ENCODE data around the gene SERPINB10. TPM values are rescaled to one million over a fixed set of nuclear protein-coding genes. Genes with fewer than 3 reads are reported as not detected.
A peak's percentile ranks its signal among the peaks of the same experiment; 100 is the strongest.

The SERPINB10 gene
- polyA plus RNA-seq, 1 experiment, result not detected

DNA sequence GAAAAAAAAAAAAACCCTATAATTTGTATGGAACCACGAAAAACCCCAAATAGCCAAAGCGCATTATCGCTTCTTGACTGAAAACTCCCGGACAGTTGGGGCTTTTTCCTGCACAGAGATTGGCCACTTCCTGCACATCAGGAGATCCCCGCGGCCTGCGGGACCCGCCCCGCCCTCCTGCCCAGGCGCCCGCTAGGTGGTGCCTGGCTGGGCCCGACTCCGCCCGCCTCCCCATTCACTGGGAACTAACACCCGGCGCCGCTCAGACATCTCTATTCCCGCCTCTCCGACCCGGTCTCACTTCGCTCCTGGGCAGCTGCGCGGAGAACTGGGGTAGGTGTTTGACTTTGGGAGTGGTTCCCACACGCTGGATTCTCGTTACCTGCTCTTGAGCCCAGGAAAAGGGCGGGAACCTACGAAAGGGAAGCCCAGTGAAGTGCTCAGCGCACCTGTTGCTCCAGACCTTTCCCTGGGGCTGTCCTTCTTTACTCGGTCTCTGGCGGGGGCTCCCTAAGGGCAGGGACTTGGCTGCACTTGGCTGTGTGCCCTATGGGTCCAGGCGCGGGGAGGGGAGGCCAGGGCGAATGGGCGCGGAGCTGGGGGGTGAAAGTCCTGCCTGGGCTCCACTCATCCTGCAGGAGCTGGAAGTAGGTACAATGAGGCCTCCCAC, 41.4 kb downstream of the SERPINB10 start, which contains the start of gene HMSD:
HMSD (plus strand) TSS at position 234 of the 670 bp plus-strand sequence. CDS start 4,155 bp downstream, outside the sequence.
- H3K27ac ChIP-seq (ENCODE audit: low read depth, low read length), result no peak within 1 kb of the TSS
- ChIA-PET CTCF (interaction anchor here (1.0 to 1.2 kb wide), 3 partner anchors 12 to 45 kb away, joined by 5 to 8 read pairs (median 6); no protein-coding TSS in a partner anchor), POLR2A (no interaction called here)
- TF ChIP-seq, protein P1, sequence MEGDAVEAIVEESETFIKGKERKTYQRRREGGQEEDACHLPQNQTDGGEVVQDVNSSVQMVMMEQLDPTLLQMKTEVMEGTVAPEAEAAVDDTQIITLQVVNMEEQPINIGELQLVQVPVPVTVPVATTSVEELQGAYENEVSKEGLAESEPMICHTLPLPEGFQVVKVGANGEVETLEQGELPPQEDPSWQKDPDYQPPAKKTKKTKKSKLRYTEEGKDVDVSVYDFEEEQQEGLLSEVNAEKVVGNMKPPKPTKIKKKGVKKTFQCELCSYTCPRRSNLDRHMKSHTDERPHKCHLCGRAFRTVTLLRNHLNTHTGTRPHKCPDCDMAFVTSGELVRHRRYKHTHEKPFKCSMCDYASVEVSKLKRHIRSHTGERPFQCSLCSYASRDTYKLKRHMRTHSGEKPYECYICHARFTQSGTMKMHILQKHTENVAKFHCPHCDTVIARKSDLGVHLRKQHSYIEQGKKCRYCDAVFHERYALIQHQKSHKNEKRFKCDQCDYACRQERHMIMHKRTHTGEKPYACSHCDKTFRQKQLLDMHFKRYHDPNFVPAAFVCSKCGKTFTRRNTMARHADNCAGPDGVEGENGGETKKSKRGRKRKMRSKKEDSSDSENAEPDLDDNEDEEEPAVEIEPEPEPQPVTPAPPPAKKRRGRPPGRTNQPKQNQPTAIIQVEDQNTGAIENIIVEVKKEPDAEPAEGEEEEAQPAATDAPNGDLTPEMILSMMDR (IDR thresholded peaks at IDR 0.05; ENCODE audit: low read depth, low read length), result peak; percentile 42
- DNase-seq (ENCODE audit: low read depth, low spot score), result no peak
- no peaks in the 10 kb centered on the region for H3K9me3 ChIP-seq (ENCODE audit: control insufficient read depth, insufficient read depth, low read length)
- peak within 1 kb of the TSS; percentile 54 for H3K4me3 ChIP-seq (ENCODE audit: low read depth, low read length)
- H3K27me3 ChIP-seq (ENCODE audit: control insufficient read depth, insufficient read depth, low read length), result no peaks in the 10 kb centered on the region

DNA sequence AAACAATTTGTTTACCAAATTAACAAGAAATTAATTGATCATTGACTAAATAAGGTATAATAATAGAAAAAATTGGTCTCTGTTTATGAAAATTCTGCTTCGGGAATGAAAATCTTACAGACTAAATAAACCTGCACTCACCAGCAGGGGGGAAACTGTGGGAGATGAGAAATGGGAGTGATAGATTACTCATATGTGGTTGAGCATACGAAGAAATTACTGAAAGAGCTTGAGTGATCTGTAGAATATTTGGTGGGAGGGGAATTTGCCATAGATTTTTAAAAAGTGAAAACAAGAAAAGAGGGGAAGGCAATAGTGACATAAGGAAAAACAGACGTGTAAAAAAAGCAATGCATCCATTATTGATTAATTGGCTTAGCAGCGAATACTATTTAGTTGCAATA, 43.5 kb downstream of the SERPINB10 start:
- ChIA-PET POLR2A (no interaction called here), CTCF (interaction anchor here (1.0 to 1.3 kb wide), 2 partner anchors 12 to 43 kb away, joined by 4 to 15 read pairs; no protein-coding TSS in a partner anchor)
- Histone ChIP-seq H3K27ac (ENCODE audit: low read depth, low read length) (no peak overlapping the region), H3K27me3 (ENCODE audit: control insufficient read depth, insufficient read depth, low read length) (no peaks in the 10 kb centered on the region), H3K4me3 (ENCODE audit: low read depth, low read length) (no peak overlapping the region), H3K9me3 (ENCODE audit: control insufficient read depth, insufficient read depth, low read length) (no peaks in the 10 kb centered on the region)
- TF ChIP-seq, protein P1 (IDR thresholded peaks at IDR 0.05; ENCODE audit: low read depth, low read length), result peak; percentile 42
- DNase-seq (ENCODE audit: low read depth, low spot score), result no peak

DNA sequence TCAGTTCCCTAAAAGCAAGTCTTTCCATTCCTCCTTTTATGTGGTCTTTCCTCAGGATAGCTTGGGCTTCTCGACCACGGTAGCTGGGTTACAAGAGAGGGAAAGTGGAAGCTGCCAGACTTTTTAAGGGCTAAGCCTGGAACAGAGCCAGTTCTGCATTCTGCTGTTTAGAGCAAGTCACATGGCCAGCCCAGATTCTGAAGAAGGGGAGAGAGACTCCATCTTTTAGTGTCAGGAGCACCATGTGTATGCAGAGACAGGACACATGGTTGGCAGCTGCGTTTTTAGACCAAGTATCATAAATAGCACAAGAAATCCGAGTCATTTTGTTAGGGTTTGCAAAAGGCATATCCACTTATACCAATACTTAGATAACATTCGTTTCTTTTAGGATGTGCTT, 46.1 kb downstream of the SERPINB10 start:
- no peaks in the 10 kb centered on the region for H3K9me3 ChIP-seq (ENCODE audit: control insufficient read depth, insufficient read depth, low read length)
- no peak overlapping the region for H3K4me3 ChIP-seq (ENCODE audit: low read depth, low read length)
- no peak overlapping the region for H3K27ac ChIP-seq (ENCODE audit: low read depth, low read length)
- TF ChIP-seq, protein P1 (IDR thresholded peaks at IDR 0.05; ENCODE audit: low read depth, low read length), result no peak
- ChIA-PET POLR2A (interaction anchor here (0.8 kb wide), 1 partner anchor 17 kb away, joined by 3 read pairs; no protein-coding TSS in a partner anchor), CTCF (interaction anchor here (0.6 to 4.5 kb wide), 5 partner anchors 10 to 41 kb away, joined by 3 to 58 read pairs (median 5); no protein-coding TSS in a partner anchor)
- H3K27me3 ChIP-seq (ENCODE audit: control insufficient read depth, insufficient read depth, low read length), result no peaks in the 10 kb centered on the region
- no peak for DNase-seq (ENCODE audit: low read depth, low spot score)

DNA sequence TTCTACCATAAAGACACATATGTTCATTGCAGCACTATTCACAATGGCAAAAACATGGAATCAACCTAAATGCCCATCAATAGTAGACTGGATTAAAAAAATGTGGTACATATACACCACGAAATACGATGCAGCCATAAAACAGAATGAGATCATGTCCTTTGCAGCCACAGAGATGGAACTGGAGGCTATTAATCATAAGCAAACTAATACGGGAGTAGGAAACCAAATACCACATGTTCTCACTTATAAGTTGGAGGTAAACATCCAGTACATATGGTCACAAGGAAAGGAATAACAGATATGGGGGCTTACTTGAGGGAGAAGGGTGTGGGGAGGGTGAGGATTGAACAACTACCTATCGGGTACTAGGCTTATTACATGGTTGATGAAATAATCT, 49.0 kb downstream of the SERPINB10 start:
- ChIA-PET POLR2A (no interaction called here), CTCF (no interaction called here)
- no peak overlapping the region for H3K27ac ChIP-seq (ENCODE audit: low read depth, low read length)
- no peak overlapping the region for H3K4me3 ChIP-seq (ENCODE audit: low read depth, low read length)
- H3K27me3 ChIP-seq (ENCODE audit: control insufficient read depth, insufficient read depth, low read length), result no peaks in the 10 kb centered on the region
- no peak for DNase-seq (ENCODE audit: low read depth, low spot score)
- no peaks in the 10 kb centered on the region for H3K9me3 ChIP-seq (ENCODE audit: control insufficient read depth, insufficient read depth, low read length)
- TF ChIP-seq, protein P1 (IDR thresholded peaks at IDR 0.05; ENCODE audit: low read depth, low read length), result no peak

DNA sequence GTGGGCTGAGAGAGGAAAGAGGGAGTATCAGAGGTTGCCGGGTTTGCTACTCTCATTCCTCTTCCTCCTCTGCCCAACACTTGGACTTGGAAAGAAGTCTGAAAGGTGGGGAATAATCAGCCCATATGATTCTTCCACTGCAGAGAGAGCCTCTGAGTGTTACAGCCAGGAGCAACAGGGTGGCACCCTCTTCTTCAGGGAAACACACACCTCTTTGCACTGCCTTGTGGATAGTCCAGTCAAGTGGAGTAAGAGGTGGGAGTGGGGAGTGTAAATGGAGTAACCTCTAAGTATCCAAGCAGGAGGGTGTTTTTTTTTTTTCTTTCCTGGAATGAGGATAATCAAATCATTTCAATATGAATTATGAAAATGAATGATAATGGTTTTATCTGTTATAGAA, 53.1 kb downstream of the SERPINB10 start:
- Histone ChIP-seq H3K27ac (ENCODE audit: low read depth, low read length) (no peak overlapping the region), H3K4me3 (ENCODE audit: low read depth, low read length) (no peak overlapping the region), H3K9me3 (ENCODE audit: control insufficient read depth, insufficient read depth, low read length) (no peaks in the 10 kb centered on the region), H3K27me3 (ENCODE audit: control insufficient read depth, insufficient read depth, low read length) (peaks cover 5% of the 10 kb centered on the region)
- TF ChIP-seq, protein P1 (IDR thresholded peaks at IDR 0.05; ENCODE audit: low read depth, low read length), result no peak
- ChIA-PET POLR2A (no interaction called here), CTCF (interaction anchor here (1.0 to 7.8 kb wide), 4 partner anchors 15 to 443 kb away, joined by 3 to 128 read pairs (median 6); no protein-coding TSS in a partner anchor)
- DNase-seq (ENCODE audit: low read depth, low spot score), result no peak
